Heart left ventricle (tissue), 16 donors: ENCODE data around the gene PDCD11. TPM values are rescaled to one million over a fixed set of nuclear protein-coding genes. Genes with fewer than 3 reads are reported as not detected.
A peak's percentile ranks its signal among the peaks of the same experiment; 100 is the strongest.

ENCODE experiments used
- ATAC-seq, 4 donors: fragments of 200-7000 bp; cut with Tn5 transposase; one replicate each; pipeline ENCODE4 v1.9.1; 2020 to 2022; ENCODE audit warnings: moderate library complexity in 4 of 4, mild to moderate bottlenecking in 3 of 4, moderate number of reproducible peaks in 1 of 4
- DNase-seq, 5 donors: peaks; one replicate each; pipeline ENCODE4 v3.0.0-alpha.2; 2020
- H3K27ac ChIP-seq, 12 donors: fragments of 200-600 bp; sonication (generic) in 4 of 12; one replicate each; pipeline versions ENCODE4 v1.5.0 to v1.8.0; 2016 to 2022; ENCODE audit warnings: mild to moderate bottlenecking in 2 of 12
- H3K27me3 ChIP-seq, 9 donors: fragments of 200-600 bp; sonication (generic) in 2 of 9; one replicate each; pipeline versions ENCODE4 v1.5.1 to v1.8.0; 2016 to 2022; ENCODE audit warnings: mild to moderate bottlenecking in 3 of 9
- H3K36me3 ChIP-seq, 9 donors: fragments of 200-600 bp; sonication (generic) in 2 of 9; one replicate each; pipeline versions ENCODE4 v1.5.0 to v1.8.0; 2018 to 2022; ENCODE audit warnings: mild to moderate bottlenecking in 2 of 9
- H3K4me1 ChIP-seq, 12 donors: fragments of 200-600 bp; sonication (generic) in 4 of 12; one replicate each; pipeline versions ENCODE4 v1.5.0 to v1.8.0; 2016 to 2022; ENCODE audit warnings: mild to moderate bottlenecking in 3 of 12
- H3K4me3 ChIP-seq, 12 donors: fragments of 200-600 bp; sonication (generic) in 4 of 12; one replicate each; pipeline versions ENCODE4 v1.5.0 to v1.8.0; 2017 to 2022; ENCODE audit warnings: mild to moderate bottlenecking in 9 of 12, moderate library complexity in 4 of 12
- H3K9me3 ChIP-seq, 12 donors: fragments of 200-600 bp; sonication (generic) in 4 of 12; one replicate each; pipeline versions ENCODE4 v1.5.0 to v1.8.0; 2016 to 2022; ENCODE audit warnings: mild to moderate bottlenecking in 1 of 12
- POLR2A ChIP-seq, 2 donors: fragments of 450-650 bp; IDR thresholded peaks; one replicate each; pipeline ENCODE4 v1.6.1; 2017; ENCODE audit warnings: antibody characterized with exemption in 2 of 2, mild to moderate bottlenecking in 2 of 2, moderate library complexity in 2 of 2
- WGBS, 4 donors: extraction: QIAGEN DNeasy Blood & Tissue Kit in 2 of 4; methylation state at CpG; one replicate each; pipeline versions ENCODE4 v1.1.5 to v1.1.7; 2013 to 2018; 5-methylcytosine and 5-hydroxymethylcytosine counted together
- intact Hi-C, 10 donors: fragments of 100-400 bp; cut with DNase I; formaldehyde crosslinking; loops; one replicate each; pipeline versions ENCODE4 v1.11.1 to v1.14.2; 2022
- polyA plus RNA-seq, 2 donors: library from polyadenylated mRNA; stranded (reverse); fragments of 200-250 nt; gene quantifications; one replicate each; pipeline ENCODE4 v1.2.3, GENCODE V29; 2013
- total RNA-seq, 9 donors: library from RNA; depleted of rRNA in 2 of 9; stranded (reverse); fragments of >200 nt in 2 of 9; fragmentation: NEBNext Ultra II Directional in 3 of 9; extraction: Animal tissue kit (Norgen Biotek cat#: 25700) in 3 of 9; gene quantifications; one replicate each; pipeline versions ENCODE4 v1.1.0 to v1.2.4, GENCODE V29; 2016 to 2023
- TF ChIP-seq, protein P1 (sequence below), 12 donors: fragments of 200-600 bp; sonication (generic) in 4 of 12; IDR thresholded peaks; one replicate each; pipeline versions ENCODE4 v1.5.0 to v1.8.0; 2018 to 2022; ENCODE audit warnings: antibody characterized with exemption in 12 of 12, mild to moderate bottlenecking in 5 of 12
- donor health status: ischemic (EF 13 %, LVEDD 7.1; RV severe dilation, severe dysfunction).
- donor health status: healthy with polysubstance abuse.
- donor health status: DM: no; HTN: yes; CAD: no.
- donor health status: DM: no; HTN: no; CAD: no.
- donor health status: ischemic (EF 25% LVEDD 6.9; RV normal size, moderate dysfunction).
- donor health status: ischemic (EF 25% LVEDD 5.7; RV mildly dilated, moderate dysfunction).
- donor health status: healthy.
- donor health status: DM: yes; HTN: yes; CAD: no.
- donor health status: ischemic (EF 35%, LVEDD 5.7; RV mildly dilated, moderate dysfunction).
- donor health status: nonischemic (EF 11% LVEDD 7.7; RV severe dilation, severe dysfunction).
- donor health status: DM: yes; HTN: yes; CAD: no.
- donor health status: PGD.
- donor health status: ischemic (EF 29% LVEDD 5.4; RV normal size, mild dysfunction).
- donor health status: nonischemic (EF 23%, LVEDD 6.1; RV moderate dilation, normal function).

The PDCD11 gene
- total and polyA plus RNA-seq, 11 donors, result 8.0 to 17.2 (median 12.1) TPM

DNA sequence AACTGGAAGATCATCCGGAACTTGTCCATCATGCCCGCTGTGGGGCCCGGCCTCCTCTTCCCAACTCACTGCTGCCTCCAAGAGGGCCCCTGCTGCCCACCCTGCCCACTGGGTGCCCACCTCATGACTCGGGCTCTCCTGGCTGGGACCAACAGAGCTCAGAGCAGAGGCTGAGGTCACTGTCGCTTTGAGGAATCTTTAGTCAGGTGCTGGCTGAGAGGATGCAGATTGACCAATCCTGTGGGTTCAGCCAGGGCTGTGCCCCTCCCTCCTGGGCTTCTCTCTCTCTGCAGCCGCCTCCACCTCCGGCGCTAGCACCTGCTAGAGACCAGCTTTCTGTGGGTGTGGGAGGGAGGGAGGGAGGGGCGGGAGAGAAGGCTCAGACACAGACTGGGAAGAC is 62.3 kb downstream of the PDCD11 start, which contains the start of gene CALHM1:
Gene CALHM1 (minus strand): TSS at position 181 of the 400 bp plus-strand sequence. CDS start 149 bp downstream, at position 32.
- ATAC-seq, result no peak
- WGBS, 4 donors, result 68 to 79% (median 78%) methylated on average over 5 to 9 of the region's 9 CpGs
- intact Hi-C loops, result no loop called here
- no peak within 1 kb of the TSS for H3K4me3 ChIP-seq
- H3K27me3 ChIP-seq, result no peaks in the 10 kb centered on the region
- TF ChIP-seq POLR2A (IDR thresholded peaks at IDR 0.05), result no peak
- H3K27ac ChIP-seq, result no peak within 1 kb of the TSS
- no peak for DNase-seq
- no peaks in the 10 kb centered on the region for H3K4me1 ChIP-seq
- H3K9me3 ChIP-seq, result no peaks in the 10 kb centered on the region
- no peaks in the 10 kb centered on the region for H3K36me3 ChIP-seq

DNA sequence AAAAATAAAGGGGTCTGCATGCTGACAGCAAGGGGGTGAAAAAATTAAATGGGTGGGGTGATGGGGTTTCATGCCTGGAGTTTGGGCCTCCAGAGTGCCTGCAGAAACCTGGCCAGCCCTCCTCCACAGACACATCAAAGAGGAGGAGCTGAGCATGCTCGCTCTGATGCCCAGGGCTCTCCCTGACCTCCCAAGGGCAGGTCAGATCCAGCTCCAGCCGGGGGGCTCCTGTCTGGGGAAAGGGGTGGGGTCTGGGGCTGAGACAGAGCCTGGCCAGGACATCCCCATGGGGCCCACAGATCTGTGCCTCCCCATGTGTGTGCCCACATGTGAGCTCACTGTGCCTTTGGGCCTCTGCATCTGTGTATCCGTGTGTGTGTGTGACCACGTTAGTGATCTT is 63.2 kb downstream of the PDCD11 start:
- Histone ChIP-seq H3K4me1 (no peaks in the 10 kb centered on the region), H3K36me3 (no peaks in the 10 kb centered on the region), H3K9me3 (no peaks in the 10 kb centered on the region), H3K27ac (no peak overlapping the region), H3K4me3 (no peak overlapping the region), H3K27me3 (no peaks in the 10 kb centered on the region)
- TF ChIP-seq, protein P1, sequence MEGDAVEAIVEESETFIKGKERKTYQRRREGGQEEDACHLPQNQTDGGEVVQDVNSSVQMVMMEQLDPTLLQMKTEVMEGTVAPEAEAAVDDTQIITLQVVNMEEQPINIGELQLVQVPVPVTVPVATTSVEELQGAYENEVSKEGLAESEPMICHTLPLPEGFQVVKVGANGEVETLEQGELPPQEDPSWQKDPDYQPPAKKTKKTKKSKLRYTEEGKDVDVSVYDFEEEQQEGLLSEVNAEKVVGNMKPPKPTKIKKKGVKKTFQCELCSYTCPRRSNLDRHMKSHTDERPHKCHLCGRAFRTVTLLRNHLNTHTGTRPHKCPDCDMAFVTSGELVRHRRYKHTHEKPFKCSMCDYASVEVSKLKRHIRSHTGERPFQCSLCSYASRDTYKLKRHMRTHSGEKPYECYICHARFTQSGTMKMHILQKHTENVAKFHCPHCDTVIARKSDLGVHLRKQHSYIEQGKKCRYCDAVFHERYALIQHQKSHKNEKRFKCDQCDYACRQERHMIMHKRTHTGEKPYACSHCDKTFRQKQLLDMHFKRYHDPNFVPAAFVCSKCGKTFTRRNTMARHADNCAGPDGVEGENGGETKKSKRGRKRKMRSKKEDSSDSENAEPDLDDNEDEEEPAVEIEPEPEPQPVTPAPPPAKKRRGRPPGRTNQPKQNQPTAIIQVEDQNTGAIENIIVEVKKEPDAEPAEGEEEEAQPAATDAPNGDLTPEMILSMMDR (IDR thresholded peaks at IDR 0.05), result no peak
- no peak for TF ChIP-seq POLR2A (IDR thresholded peaks at IDR 0.05)
- DNase-seq (no peak), ATAC-seq (no peak)
- intact Hi-C loops, result no loop called here
- WGBS, 4 donors, result 65 to 75% (median 72%) methylated on average over 3 to 4 of the region's 4 CpGs

DNA sequence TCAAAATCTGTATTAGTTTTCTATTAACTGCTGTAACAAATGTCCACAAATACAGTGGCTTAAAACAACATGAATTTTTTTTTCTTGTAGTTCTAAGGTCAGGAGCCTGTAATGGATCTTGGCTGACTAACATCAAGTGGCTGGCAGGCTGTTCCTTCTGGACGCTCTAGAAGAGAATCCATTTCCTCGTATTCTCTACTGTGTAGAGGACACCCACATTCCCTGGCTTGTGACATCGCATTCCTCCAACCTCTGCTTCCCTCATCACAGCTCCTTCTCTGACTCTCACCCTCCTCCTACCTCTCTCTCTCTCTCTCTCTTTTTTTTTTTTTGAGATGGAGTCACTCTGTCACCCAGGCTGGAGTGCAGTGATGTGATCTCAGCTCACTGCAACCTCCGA is 67.1 kb downstream of the PDCD11 start:
- WGBS, 4 donors, result 64 to 72% (median 69%) methylated on average over 4 of the region's 4 CpGs
- ATAC-seq, result no peak
- Histone ChIP-seq H3K9me3 (no peaks in the 10 kb centered on the region), H3K27ac (no peak overlapping the region), H3K36me3 (no peaks in the 10 kb centered on the region), H3K27me3 (no peaks in the 10 kb centered on the region), H3K4me1 (peaks cover 0 to 13% (median 0%) of the 10 kb centered on the region in 12 donors), H3K4me3 (no peak overlapping the region)
- no peak for DNase-seq
- intact Hi-C loops, result no loop called here
- TF ChIP-seq, protein P1 (IDR thresholded peaks at IDR 0.05), result no peak
- no peak for TF ChIP-seq POLR2A (IDR thresholded peaks at IDR 0.05)

DNA sequence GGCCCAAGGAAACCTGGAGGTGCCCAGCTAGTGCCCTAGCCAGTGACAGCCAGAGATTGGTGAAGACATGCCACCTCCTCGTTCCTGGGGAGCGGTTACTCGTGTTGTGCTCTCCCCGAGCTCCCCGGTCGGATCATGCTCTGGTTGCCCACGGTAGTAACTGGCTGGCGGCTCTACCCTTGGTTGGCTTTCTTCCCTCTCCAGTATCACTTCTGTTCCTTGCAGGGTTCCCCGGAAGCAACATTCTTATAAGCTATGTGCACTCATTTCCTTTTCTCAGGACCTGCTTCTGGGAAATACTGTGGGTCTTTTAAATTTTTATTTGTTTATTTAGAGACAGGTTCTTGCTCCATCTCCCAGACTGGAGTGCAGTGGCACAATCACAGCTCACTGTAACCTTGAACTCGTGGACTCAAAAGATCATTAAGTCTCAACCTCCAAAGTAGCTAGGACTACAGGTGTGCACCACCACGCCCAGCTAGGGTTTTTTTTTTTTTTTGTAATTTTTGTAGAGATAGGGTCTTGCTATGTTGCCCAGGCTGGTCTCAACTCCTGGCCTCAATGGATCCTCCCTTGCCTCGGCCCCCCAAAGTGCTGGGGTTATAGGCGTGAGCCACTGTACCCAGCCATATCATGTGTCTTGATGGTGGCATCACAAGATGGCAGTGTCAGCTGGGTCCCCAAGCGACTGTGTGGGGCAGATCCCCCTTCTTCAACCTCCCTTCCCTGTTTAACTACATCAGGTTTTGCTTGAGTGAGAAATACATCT is 69.2 kb downstream of the PDCD11 start:
- Histone ChIP-seq H3K4me1 (peaks cover 0 to 27% (median 0%) of the 10 kb centered on the region in 12 donors), H3K27ac (no peak overlapping the region), H3K36me3 (no peaks in the 10 kb centered on the region), H3K4me3 (no peak overlapping the region), H3K27me3 (no peaks in the 10 kb centered on the region), H3K9me3 (no peaks in the 10 kb centered on the region)
- 88 to 91% (median 90%) methylated on average over 14 of the region's 14 CpGs for WGBS, 4 donors
- ATAC-seq (no peak), DNase-seq (peak in 1 of 5 donors; percentile 17)
- intact Hi-C loops, result no loop called here
- no peak for TF ChIP-seq POLR2A (IDR thresholded peaks at IDR 0.05)
- TF ChIP-seq, protein P1 (IDR thresholded peaks at IDR 0.05), result no peak
